Measurements from ENCODE around the gene HNRNPA2B1. TPM values are rescaled to one million over a fixed set of nuclear protein-coding genes. Genes with fewer than 3 reads are reported as not detected.

Gene HNRNPA2B1
- total and polyA plus RNA-seq, 7 donors, result 141 to 885 (median 208) TPM

GRCh38 chr7:26141077-26141476 lies 59.5 kb downstream of the HNRNPA2B1 start:
- H3K4me3 ChIP-seq, result no peak overlapping the region
- TF ChIP-seq, protein P1, sequence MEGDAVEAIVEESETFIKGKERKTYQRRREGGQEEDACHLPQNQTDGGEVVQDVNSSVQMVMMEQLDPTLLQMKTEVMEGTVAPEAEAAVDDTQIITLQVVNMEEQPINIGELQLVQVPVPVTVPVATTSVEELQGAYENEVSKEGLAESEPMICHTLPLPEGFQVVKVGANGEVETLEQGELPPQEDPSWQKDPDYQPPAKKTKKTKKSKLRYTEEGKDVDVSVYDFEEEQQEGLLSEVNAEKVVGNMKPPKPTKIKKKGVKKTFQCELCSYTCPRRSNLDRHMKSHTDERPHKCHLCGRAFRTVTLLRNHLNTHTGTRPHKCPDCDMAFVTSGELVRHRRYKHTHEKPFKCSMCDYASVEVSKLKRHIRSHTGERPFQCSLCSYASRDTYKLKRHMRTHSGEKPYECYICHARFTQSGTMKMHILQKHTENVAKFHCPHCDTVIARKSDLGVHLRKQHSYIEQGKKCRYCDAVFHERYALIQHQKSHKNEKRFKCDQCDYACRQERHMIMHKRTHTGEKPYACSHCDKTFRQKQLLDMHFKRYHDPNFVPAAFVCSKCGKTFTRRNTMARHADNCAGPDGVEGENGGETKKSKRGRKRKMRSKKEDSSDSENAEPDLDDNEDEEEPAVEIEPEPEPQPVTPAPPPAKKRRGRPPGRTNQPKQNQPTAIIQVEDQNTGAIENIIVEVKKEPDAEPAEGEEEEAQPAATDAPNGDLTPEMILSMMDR (IDR thresholded peaks at IDR 0.05), result no peak
- TF ChIP-seq POLR2A (IDR thresholded peaks at IDR 0.05), result no peak
- no peak for TF ChIP-seq EP300 (IDR thresholded peaks at IDR 0.05)
- no peak for TF ChIP-seq POLR2AphosphoS5 (IDR thresholded peaks at IDR 0.05)
- no peaks in the 10 kb centered on the region for H3K27me3 ChIP-seq
- 90 to 96% methylated on average over 2 of the region's 2 CpGs for WGBS, 2 donors
- H3K27ac ChIP-seq, result no peak overlapping the region
- no peaks in the 10 kb centered on the region for H3K9me3 ChIP-seq
- DNase-seq, result no peak
- no peaks in the 10 kb centered on the region for H3K4me1 ChIP-seq
- H3K36me3 ChIP-seq, result no peaks in the 10 kb centered on the region
- intact Hi-C loops (cut with DNase I), result no loop called here

- Histone ChIP-seq H3K4me3 (no peak overlapping the region), H3K36me3 (no peaks in the 10 kb centered on the region), H3K27ac (no peak overlapping the region), H3K4me1 (no peaks in the 10 kb centered on the region), H3K27me3 (no peaks in the 10 kb centered on the region), H3K9me3 (no peaks in the 10 kb centered on the region)
- TF ChIP-seq EP300 (IDR thresholded peaks at IDR 0.05), result no peak
- no peak for TF ChIP-seq POLR2AphosphoS5 (IDR thresholded peaks at IDR 0.05)
- TF ChIP-seq, protein P1 (IDR thresholded peaks at IDR 0.05), result no peak
- no peak for TF ChIP-seq POLR2A (IDR thresholded peaks at IDR 0.05)
- intact Hi-C loops (cut with DNase I), result no loop called here
- no peak for DNase-seq
- 99 to 100% methylated on average over 1 of the region's 1 CpG for WGBS, 2 donors
Observed at GRCh38 chr7:26140380-26140779, 60.2 kb downstream of the HNRNPA2B1 start.

Other genes starting within 250 kb of the HNRNPA2B1 start
- 1 to 10 TPM in 3 of 4 donors, under 1 TPM in 1; 0.55 to 2.1 (median 1.7) TPM for gene NFE2L3, start 48.5 kb downstream of the HNRNPA2B1 start, total RNA-seq
- 10 to 100 TPM in 1 of 3 donors, 1 to 10 TPM in 1, under 1 TPM in 1; 0.60 to 15.0 (median 2.3) TPM for gene NFE2L3, start 48.5 kb downstream of the HNRNPA2B1 start, polyA plus RNA-seq
- gene CBX3, start 999 bp upstream of the HNRNPA2B1 start, total RNA-seq, result 10 to 100 TPM; 58.1 to 97.1 (median 88.3) TPM
- 100 to 1,000 TPM in 1 of 3 donors, 10 to 100 TPM in 2; 93.6 to 101 (median 94.9) TPM for gene CBX3, start 999 bp upstream of the HNRNPA2B1 start, polyA plus RNA-seq
- gene SNX10, start 91.1 kb upstream of the HNRNPA2B1 start, total RNA-seq, result 1 to 10 TPM; 1.7 to 6.4 (median 4.4) TPM
- gene SNX10, start 91.1 kb upstream of the HNRNPA2B1 start, polyA plus RNA-seq, result 1 to 10 TPM; 4.9 to 8.2 (median 5.4) TPM

Measured in sigmoid colon (tissue), 7 donors.